PFSK-1 (cell line): ENCODE data around the gene ERI2.

Source experiments
- POLR2AphosphoS5 ChIP-seq: IDR thresholded peaks from 2 replicates; pipeline ENCODE4 v1.6.1; 2012; ENCODE audit warnings: low read depth, mild to moderate bottlenecking, control low read depth, low read length, moderate library complexity
- SIN3A ChIP-seq: IDR thresholded peaks from 2 replicates; pipeline ENCODE4 v1.6.1; 2012; ENCODE audit warnings: mild to moderate bottlenecking, low read length, moderate library complexity, borderline replicate concordance; ENCODE audit not compliant: insufficient read depth
- TAF1 ChIP-seq: IDR thresholded peaks from 2 replicates; pipeline ENCODE4 v1.6.1; 2012; ENCODE audit warnings: low read length, control low read depth, borderline replicate concordance; ENCODE audit not compliant: insufficient read depth

DNA sequence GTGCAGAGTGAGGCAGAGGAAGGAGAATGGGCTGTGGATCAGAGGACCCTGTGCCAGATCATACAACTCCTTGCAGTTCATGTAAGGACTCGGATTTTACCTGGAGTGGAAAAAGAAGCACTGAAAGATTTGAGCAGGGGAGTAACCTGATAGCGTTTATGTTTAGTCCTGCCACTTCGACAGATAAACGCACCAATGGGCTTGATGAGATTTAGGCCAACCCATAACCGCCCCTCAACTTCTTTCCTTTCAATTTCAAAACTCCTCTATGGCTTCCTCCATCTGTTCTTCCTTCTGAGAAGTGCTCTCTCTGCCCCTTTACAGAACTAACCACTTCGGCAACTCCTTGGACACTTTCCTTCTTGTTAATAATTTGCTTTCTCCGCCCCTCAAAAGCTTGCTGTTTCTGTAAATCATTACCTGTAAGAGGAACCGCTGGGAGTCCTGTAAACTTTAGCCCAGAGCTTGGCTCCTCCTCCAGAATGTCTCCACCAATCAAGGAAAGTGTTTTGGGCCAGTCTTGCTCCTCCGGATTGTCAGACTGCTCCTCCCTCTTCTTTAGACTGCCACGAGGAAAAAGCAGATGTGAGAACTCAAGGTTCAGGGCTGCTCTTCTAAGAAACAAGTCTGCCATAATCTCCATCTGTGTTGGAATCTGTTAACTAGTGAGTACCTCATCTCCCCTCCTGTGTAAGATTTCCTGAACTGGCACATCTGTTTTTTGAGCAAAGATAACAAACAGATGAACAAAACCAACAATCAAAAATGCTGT is 42.6 kb downstream of the ERI2 start, which contains the start of gene ACSM3:
- no peak for TF ChIP-seq POLR2AphosphoS5
- no peak for TF ChIP-seq TAF1
- TF ChIP-seq SIN3A = no peak
